ENCODE measurements around the gene FARP1.

- TF ChIP-seq EP300 (IDR thresholded peaks at IDR 0.05; ENCODE audit: borderline replicate concordance) (no peak), RAD21 (IDR thresholded peaks at IDR 0.05; ENCODE audit: low read depth) (no peak), CEBPB (IDR thresholded peaks at IDR 0.05) (no peak), TCF12 (IDR thresholded peaks at IDR 0.05; ENCODE audit: low read depth) (no peak), TAF1 (IDR thresholded peaks at IDR 0.05; ENCODE audit: low read depth) (no peak), EGR1 (IDR thresholded peaks at IDR 0.05) (no peak), ZBTB7A (IDR thresholded peaks at IDR 0.05; ENCODE audit: low read depth) (no peak), YY1 (IDR thresholded peaks at IDR 0.05; ENCODE audit: low read depth) (no peak), FOXM1 (IDR thresholded peaks at IDR 0.05; ENCODE audit: borderline replicate concordance, low read depth) (no peak), REST (IDR thresholded peaks at IDR 0.05; ENCODE audit: low read depth) (no peak), USF1 (IDR thresholded peaks at IDR 0.05) (no peak), NFIC (IDR thresholded peaks at IDR 0.05) (no peak)
- TF ChIP-seq, protein P1, sequence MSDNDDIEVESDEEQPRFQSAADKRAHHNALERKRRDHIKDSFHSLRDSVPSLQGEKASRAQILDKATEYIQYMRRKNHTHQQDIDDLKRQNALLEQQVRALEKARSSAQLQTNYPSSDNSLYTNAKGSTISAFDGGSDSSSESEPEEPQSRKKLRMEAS (IDR thresholded peaks at IDR 0.05) = no peak
These were observed 319.5 kb downstream of the FARP1 start for GRCh38 chr13:98462241-98462882.
